HG03108 (cell line): ENCODE results near the gene NR1H3.
"Not testable (repeated sequence)": the region's sequence is repeated elsewhere in the genome, so short reads cannot be mapped to it uniquely, and the experiment has no call there.

Source experiments
- ATAC-seq: cut with Tn5 transposase; IDR thresholded peaks from one replicate; pipeline ENCODE4 v1.9.1; 2021; ENCODE audit warnings: moderate library complexity; ENCODE audit not compliant: unreplicated experiment

NR1H3 gene

DNA sequence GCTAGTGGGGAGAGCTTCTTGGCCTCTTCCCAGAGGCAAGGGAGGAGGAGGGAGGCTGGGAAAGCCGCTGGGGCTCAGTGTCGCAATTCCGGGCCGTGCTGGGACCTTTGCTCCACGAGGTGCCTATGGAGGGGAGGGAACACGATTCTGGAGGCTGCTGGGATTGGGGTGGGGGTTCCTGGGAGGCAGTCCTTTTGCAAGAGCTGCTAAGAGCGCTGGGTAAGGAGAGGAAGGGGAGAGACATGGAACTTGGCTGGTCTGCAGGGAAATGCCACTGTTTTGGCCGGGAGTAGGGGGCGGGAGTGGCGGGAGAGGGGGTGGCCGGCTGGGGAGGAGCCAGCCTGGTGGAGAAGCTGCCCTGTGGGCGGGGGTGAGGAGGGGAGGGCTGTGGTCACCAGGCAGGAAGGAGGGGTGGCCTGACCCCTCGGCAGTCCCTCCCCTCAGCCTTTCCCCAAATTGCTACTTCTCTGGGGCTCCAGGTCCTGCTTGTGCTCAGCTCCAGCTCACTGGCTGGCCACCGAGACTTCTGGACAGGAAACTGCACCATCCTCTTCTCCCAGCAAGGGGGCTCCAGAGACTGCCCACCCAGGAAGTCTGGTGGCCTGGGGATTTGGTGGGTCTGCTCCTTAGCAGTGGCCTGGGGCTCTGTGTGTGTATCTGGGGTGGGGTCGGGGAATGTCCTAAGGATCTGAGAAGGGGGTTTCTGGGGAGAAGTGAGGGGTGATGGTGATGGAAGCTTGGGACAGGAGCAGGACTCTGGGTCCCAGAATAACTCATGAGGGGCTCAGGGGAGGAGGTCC is at the start of gene NR1H3:
TSS of gene NR1H3 (plus strand) at position 480 of the 800 bp plus-strand sequence. CDS start 1,221 bp downstream, outside the sequence.
- ATAC-seq: no peak

DNA sequence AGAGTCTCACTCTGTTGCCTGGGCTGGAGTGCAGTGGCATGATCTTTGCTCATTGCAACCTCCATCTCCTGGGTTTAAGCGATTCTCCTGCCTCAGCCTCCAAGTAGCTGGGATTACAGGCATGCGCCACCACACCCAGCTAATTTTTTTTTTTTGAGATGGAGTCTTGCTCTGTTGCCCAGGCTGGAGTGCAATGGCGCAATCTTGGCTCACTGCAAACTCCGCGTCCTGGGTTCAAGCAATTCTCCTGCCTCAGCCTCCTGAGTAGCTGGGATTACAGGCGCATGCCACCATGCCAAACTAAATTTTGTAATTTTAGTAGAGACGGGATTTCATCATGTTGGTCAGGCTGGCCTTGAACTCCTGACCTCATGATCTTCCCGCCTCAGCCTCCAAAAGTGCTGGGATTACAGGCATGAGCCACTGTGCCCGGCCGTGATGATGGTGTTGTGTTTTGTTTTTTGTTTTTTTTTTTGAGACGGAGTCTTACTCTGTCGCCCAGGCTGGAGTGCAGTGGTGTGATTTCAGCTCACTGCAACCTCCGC is 49.7 kb upstream of the NR1H3 start:
- not testable (repeated sequence) for ATAC-seq

DNA sequence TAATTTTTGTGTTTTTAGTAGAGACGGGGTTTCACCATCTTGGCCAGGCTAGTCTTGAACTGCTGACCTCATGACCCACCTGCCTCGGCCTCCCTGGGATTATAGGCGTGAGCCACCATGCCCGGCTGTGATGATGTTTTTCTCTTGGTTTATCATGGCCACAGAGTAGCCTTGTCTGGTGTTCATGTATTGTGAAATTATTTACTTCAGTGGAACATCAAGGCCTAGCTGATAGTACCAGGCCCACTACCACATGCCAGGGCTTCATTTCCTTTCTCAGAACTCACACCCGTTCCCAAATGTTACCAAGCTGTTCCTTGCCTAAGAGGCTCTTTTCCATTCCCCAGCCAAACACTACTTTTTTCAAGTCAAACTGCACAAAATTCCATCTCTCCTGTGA is 49.2 kb upstream of the NR1H3 start:
- ATAC-seq: no peak

DNA sequence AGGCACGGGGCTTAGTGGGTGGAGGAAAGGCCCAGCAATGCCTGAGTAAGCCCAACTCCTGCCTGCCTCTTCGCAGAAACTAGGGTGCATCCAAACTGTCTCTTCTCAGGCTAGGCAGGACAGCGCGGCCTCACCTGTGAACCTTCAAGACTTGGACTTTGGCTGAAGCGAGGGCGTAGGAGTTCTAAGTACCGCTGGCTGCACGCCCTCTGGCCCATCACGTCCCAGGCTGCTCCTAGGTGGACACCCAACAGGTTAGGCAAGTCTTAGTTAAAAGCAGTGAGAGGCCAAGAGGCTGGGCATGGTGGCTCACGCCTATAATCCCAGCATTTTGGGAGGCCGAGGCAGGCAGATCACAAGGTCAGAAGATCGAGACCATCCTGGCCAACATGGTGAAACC is 44.9 kb upstream of the NR1H3 start:
- no peak for ATAC-seq

DNA sequence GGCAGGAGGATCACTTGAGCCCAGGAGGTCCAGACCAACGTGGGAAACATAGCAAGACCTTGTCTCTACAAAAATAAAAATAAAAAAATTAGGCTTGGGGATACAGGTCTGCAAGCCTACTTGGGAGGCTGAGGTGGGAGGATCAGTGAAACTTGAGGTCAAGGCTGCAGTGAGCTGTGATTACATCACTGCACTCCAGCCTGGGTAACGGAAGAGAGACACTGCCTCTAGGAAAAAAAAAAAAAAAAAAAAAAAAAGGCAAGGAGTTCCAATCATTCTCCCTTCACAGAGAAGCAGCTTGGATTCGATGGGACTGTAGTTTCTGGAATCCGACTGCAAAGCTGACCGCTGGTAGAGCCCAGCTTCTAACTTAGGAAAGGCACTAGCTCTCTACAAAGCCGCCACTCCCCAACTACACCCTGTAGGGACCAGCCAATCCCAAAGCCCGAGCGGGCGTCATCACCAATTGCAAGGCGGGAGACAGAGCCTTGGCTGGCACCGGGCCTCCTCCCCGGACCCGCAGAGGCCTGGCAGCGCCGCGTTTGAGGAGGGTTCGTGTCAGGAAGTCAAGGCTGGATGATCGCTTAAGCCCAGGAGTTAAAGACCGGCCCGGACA is 43.7 kb upstream of the NR1H3 start:
- ATAC-seq: peak; percentile 56

DNA sequence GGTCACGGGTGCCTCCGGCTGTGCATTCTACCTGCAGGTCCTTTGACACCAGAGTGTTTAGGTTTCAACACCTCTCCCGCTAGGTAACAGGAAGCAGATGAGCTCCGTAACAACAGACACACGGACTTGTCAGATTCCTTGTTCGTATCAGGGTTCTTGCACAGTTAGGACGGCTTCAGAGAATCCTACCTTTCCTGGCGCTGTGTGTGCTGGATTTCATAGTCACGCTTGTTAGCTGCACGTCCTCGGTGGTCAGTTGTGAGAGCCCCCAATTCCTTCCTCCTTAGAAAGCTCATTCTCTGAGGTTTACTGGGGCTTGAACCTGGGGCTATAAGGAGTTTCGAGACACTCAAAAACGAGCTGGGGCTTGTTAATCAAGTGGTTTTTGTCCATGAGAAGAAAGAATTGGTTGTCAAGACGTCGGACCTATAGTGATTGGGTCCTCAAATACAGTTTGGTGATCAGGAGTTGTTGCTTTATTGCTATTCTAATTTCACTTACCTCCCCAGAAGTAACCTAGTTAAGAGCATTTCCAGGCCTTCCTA is 42.4 kb upstream of the NR1H3 start:
- no peak for ATAC-seq

DNA sequence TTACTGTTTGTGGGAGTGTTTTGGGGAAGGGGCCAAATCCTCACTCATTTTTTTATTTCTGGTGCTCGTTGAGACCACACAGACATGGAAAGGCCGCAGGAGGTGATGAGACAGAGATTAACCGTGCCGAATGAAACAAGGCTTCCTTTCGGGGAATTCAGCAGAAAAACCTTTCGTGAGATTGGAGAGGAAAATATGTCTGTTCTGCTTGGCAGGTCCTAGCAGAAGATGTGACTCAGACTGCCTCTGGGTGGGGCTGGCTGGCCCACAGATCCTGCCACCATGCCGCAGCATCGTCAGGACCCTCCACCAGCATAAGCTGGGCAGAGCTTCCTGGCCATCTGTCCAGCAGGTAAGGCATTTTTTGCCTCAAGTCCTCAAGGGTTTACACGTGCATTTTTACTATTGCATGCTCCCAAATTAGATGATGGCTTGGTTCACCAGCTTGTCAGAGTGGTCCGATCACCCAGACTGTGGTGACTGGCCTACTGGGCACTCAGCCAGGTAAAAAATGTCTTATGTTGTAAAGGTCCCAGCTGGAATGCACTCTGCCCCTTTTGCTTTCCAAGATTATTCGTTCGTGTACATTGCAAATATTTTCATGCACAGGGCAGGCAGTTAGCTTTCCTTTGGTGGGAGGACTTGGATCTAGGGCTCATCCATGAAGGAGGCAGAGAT is 41.5 kb upstream of the NR1H3 start:
- peak; percentile 33 for ATAC-seq

DNA sequence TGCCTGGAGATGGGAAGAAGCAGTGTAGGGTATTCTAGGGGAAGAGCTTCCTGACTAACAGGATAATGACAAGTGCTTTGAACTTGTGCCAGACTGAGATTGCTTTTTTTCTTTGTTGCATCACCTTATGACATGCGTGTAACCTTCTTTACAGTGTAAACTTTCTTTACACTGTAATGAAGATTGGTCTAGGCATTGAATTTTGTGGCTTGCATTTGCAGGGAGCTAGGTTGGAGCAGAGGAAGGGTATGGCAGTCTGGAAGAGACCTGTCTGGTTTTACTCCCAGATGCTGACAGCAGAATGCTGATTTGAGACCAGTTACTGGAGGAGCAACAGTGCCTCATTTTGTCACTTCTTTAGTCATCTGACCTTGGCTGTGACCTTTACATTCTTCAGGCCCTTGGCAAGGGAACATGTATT is 37.4 kb upstream of the NR1H3 start:
- no peak for ATAC-seq

DNA sequence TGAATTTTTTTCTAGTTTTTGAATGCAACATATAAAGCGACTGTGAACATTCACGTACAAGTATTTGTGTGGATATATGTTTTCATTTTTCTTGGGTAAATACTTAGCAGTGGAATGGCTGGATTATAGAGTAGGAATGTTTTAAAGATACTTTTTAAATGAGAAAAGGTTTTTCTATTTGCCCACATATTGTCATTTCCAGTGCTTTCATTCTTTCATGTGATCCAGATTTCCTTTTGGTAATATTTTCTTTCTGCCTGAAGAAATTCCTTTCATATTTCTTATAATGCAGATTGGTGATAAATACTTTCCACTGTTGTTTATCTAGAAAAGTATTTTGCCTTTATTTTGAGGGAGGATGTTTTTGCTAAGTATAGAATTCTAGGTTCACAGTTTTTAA is 35.1 kb upstream of the NR1H3 start:
- ATAC-seq: no peak

DNA sequence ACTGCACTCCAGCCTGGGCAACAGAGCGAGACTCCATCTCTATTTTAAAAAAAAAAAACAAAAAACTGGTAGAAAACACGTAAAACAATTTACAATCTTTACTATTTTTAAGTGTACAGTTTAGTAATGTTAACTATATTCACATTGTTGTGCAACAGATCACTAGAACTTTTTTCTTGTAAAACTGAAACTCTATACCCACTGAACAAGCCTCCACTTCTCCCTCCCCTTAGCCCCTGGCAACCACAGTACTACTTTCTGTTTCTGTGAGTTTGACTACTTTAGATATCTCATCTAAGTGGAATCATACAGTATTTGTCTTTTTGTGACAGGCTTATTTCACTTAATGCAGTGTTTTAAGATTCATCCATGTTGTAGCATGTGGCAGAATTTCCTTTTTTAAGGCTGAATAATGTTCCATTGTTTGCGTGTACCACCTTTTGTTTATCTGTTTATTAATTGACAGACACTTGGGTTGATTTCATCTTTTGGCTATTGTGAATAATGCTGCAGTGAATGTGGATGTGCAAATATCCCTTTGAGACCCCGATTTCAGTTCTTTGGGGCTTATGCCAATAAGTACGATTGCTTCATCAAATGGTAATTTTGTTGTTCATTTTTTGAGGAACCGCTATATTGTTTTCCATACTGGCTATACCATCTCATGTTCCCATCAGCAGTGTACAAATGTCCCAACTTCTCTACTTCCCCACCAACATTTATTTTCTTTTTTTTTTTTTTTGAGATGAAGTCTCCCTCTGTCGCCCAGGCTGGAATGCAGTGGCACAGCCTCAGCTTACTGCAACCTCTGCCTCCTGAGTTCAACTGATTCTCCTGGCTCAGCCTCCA is 32.0 kb upstream of the NR1H3 start:
- ATAC-seq: peak; percentile 90

DNA sequence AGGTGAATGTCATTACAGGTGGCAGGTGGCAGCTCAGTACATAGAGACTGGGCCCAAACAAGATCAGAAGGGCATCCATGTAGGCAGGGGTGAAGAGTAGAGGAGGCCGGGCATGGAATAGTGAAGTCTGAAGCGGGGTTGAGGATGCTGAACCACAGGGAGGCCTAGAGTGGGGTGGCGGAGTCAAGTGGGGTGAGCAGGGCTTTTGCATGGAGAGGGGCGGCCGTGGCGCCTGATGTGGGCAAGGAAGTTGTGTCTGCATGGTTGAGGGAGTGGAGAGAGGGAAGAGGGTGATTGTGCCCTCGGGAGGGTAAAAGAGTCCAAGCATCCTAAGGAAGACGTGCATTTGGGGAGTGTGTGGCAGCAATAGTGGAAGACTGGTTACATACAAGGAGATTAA is 28.6 kb upstream of the NR1H3 start:
- no peak for ATAC-seq

DNA sequence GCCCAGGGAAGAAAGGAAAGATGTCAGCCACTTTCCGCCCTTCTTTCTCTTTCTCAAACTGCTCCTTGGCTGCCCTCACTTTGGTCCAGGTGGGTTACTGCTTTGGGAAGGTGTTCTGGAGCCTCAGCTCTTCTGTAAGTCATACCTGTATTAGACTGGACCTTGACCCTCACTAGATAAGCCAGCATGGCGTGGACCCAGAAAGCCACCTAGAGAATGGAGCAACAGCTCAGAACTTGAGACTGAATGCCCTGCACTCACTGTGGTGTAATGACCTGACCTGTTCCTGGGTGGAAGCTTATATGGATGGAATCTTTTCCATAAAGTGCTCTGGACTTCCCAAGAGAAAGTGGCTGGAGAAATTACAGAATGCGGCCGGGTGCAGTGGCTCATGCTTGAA is 24.7 kb upstream of the NR1H3 start:
- no peak for ATAC-seq

DNA sequence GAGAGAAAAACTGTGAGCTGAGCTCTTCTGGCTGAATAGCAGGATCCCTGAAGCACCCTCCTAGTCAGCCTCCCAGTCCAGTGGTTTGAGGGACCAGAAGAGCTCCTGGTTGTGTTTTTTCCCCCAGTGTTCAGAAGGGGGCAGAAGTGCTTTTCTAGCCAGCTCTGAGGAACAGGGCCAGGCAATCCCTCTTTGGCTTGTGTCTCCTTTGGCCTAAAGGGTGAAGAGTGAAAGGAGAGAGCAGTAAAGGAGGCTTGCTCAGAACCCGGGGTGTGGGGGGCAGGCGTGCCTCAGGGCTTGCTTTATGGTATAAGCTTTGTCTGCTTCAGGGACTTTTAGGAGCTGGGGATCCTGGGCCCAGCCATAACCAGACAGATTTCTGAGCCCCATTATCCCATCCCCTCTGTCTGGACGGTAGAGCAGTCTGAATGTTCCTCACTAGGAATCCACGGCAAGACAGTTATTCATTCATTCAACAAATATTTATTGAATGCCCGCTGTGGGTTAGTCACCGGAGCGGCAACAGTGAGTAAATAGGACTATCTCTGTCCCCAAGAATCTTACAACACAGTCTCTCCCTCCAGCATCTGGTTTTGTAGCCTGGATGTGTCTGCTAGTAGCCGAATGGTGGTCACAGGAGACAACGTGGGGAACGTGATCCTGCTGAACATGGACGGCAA is 23.7 kb upstream of the NR1H3 start:
- no peak for ATAC-seq

DNA sequence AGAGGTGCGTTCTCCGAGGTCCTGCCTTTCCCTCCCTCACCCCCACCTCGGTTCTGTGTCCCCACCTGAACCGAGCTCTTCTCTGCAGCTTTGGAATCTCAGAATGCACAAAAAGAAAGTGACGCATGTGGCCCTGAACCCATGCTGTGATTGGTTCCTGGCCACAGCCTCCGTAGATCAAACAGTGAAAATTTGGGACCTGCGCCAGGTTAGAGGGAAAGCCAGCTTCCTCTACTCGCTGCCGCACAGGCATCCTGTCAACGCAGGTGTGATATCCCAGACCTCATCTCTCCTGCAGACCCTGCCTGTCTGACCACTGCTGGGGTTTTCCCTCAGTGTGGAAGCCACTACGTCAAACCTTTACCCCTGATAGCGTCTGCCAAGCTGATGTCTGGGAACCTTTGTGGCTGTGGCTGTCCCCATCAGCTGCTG is 23.1 kb upstream of the NR1H3 start:
- ATAC-seq: no peak

DNA sequence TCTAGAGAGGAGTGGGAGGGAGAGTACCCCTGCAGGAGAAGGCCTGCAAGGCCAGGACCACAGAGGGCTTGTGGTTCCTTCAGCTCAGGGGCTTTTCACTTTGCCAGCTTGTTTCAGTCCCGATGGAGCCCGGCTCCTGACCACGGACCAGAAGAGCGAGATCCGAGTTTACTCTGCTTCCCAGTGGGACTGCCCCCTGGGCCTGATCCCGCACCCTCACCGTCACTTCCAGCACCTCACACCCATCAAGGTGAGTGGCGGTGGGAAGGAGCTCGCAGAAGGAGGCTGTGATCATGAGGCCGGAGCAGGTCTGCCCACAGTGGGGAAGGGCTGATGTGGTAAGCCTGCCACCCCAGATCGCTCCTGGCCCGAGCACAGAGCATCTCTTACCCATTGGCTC is 22.6 kb upstream of the NR1H3 start:
- ATAC-seq: no peak

DNA sequence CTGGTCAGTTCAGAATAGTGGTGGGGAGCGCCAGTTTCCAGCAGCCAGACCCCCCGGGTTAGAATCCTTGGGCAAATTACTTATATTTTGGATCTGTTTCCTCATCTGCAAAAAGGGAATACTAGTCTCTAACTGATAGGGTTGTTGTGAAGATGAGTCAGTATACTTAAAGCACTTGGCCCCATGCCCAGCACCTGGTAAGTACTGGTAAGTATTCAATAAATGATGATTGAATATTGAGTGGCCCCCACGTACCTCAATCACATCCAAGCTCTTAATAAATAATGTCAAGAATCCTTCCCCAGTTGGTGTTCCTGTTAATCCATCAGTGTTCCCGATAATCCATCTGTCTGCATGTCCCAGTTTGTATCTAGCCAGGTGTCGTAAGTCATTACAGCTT is 21.3 kb upstream of the NR1H3 start:
- ATAC-seq: no peak

DNA sequence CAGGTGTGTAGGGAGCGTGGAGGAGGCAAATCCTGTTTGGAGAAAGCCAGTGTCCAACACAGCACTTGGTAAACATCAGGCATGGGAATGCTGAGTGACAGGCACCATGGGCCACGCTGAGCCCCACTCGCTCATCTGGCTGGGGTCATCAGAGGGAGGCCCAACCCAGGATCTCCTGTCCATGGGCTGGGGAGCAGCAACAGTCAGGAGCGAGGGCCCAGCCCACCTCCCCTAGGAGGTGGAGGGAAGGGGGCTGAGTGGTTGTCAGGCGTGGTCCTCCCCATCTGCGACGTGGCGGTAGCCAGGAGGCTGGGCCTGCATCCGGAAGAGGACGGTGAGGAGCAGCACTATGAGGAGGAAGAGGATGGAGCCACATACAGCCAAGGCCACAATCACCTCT is 17.9 kb upstream of the NR1H3 start:
- no peak for ATAC-seq

DNA sequence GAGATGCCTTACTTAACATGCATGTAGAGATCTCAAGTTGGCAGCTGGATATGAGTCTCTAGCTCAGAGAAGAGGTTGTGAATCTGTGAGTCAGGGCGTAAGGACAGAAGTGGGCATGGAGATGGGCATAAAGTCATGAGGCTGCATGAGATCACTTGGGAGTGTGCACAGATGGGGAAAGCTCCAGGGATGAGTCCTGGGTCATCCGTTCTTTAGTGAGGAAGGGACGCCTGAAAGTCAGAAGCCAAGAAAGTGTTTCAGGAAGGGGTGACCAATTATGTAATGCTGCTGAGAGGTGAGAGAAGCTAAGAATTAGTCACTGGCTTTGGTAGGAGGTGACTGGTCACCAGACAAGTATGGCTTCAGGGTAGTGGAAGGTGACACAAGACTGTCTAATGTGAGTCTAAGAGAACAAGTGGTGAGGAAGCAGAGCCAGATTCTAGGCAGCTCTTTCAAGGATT is 15.9 kb upstream of the NR1H3 start:
- ATAC-seq: no peak

DNA sequence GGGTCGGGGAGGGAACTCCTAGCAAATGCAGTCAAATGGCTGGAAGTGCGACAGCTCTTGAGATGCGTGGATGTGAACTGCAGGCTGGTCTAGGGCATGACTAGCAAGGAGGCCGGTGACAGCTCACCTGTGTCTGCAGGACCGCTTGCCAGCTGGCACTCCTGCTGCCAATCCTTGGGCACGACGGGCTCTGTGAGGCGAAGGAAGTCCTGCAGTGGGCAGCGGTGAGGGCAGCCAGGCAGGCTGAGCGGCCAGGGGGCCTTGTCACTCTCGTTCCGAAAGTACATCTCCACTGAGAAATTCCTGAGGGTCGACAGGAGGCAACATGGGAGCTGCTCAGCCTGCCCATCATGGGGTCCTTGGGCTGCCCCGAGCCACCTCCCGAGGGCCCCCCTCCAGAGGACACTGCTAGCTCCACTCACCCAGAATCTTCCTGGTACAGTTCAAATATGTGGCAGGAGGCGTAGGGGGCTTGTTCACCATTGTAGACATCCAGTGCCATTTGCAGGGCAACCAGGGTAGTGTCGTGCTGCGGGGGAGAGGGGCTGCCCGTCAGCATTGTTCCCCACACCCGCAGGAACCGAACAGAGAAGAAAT is 15.1 kb upstream of the NR1H3 start:
- no peak for ATAC-seq
